HS-5 (cell line): Measurements from ENCODE around the gene DNAH8.
A peak's percentile ranks its signal among the peaks of the same experiment; 100 is the strongest.

Source experiments
- DNase-seq: peaks from one replicate; pipeline ENCODE4 v3.0.0-alpha.2; 2012; ENCODE audit warnings: low read depth

DNAH8 gene

DNA sequence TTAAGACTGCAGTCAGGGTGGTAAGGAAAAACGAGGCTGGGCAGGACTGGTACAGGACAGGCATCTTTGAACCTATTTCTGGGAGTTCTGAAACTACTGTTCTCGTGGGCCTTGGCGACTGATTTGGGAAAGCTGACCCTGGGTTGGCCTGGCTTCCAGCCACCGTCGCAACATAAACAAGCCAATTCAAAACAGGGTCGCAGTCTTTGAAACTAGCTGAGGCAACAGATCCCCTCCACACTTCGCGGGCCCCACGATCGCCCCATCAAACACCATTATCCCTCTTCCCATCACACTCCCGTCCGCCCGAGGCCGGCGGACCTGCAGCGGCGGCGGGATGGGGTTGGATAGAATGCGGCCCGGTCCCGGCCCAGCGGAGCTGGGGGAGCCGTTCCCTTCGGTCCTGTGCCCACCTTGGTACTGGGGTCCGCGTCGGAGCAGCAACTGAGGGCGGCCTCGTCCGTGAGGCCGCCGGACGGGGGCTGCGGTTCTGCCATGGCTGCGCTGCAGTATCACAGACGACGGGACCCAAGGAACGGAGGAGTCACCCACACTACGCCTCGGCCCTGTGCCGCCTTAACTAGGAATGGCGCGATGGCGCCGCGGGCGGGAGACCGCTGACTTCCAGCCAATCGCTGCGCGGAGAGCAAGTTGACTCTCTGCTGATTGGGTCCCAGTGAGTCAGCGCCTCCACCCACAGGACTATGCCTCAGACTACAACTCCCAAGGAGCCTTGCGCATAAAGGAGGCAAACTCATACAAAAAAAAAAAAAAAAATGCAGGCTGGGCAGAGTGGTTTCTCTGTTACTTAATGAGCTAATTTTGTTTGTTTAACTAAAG is 12.3 kb upstream of the DNAH8 start, which contains the start of gene GLO1:
TSS of gene GLO1 (minus strand) at position 588 of the 840 bp plus-strand sequence. CDS start at position 497, 91 bp downstream.
- DNase-seq: peak; percentile 92

DNA sequence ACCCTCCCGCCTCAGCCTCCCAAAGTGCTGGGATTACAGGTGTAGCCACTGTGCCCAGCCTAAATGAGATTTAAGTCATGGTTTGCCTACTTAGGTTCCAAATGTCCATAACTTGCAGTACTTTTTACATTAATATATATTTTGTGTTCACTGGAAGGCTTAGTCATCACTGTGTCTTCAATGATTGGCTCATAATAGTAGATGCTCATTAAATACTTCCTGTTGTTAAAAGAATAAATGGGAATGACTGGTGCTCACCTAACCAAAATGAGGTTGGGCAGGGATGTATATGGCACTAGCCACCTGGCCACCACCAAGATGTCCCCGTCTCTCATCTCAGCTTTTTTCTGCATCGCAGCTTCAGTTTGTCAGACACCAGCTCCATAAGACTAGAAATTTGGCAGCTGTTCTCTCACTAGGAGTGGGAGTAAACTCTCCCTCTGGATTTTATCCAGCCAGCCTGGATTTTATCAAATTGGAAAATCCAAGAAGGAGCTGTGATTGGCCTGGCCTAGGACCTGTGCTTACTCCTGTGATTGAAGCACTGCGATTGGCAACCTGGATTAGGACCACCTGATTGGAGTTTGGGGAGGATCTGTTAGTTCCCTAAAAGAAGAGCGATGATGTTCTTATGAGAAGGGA is 11.0 kb upstream of the DNAH8 start:
- no peak for DNase-seq

DNA sequence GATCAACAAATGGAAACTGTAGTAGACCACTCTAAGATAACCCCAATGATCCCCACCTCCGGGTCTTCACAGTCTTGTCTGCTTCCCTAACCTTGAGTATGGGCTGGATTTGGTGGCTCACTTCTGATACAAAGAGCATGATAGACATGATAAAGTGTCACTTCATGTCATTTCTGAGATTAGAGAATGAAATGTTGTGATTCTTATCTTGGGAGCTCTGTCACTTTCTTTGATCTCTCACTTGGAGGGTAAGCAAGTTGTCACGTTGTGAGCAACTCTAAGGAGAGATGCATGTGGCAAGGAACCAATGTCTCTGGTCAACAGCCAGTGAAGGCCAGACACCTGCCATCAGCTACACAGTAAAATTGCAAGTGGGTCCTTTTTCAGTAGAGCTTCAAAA is 9.2 kb upstream of the DNAH8 start:
- no peak for DNase-seq

DNA sequence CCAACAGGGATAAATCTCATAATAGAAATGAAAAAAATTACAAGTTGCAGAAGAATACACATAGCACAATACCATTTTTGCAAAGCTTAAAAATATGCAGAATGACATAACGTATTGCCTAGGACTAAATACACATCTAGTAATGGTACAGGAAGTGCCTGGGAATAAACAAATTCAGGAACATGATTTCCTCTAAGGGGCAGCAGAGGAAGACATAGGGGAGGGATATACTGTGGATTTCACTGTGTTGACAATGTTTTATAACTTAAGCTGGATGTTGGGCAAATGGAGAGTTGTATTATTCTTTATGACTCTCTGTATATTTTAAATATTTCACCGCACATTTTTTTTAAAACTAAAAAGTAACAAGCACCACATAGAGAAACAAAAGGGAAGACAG is 6.6 kb upstream of the DNAH8 start:
- DNase-seq: no peak

DNA sequence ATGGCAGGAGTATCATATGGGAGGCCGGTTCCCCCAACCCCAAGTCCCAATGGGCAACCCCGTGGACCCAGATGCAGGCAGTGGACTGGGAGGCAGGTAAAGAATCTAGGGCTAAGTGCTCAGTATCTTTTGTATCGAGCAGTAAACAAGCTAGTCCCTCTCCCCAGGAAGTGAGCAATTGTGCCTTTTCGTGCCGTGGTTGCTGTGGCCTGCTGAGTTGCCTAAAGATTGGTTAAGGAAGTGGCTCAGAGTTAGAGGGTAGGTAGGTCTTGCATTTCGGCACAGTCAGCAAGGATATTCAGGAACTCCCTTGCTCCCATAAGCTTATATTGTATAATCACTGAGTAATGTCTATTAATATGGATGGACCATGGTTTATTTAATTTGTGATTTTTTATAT is 1.3 kb upstream of the DNAH8 start:
- DNase-seq: no peak

DNA sequence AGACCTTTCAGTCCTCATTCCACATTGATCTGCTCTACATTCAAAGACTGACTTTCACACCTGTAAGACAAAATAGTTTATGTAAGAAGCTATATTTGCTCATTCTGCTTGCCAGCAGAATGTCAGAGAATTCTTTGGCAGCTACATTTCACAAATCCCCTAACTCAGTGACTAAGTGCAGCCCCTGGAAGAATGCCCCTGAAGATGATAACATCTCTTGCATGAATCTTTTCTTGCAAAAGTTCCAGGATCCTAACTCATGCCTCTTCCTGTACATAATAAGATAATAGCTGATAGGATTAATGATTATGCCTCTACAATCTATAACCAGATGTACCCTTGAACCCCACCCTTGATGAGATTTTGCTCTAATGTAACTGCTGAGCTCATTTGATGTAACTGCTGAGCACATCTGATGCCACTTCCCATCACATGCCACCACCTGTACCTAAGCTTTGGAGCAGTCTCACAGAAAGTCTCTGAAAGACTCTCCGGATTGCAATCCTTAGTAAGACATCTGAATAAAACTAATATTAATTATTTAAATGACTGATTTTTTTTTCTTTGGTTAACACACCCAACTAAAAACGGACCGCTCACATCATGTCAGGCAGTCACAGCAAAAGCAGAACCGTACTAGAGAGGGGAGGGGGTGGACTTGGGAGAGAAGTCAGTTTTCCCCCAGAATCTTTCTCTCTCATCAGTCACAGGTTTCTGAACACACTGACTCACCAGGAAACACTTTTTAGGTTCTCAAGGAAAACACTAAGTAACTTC is 684 bp upstream of the DNAH8 start:
- no peak for DNase-seq

DNA sequence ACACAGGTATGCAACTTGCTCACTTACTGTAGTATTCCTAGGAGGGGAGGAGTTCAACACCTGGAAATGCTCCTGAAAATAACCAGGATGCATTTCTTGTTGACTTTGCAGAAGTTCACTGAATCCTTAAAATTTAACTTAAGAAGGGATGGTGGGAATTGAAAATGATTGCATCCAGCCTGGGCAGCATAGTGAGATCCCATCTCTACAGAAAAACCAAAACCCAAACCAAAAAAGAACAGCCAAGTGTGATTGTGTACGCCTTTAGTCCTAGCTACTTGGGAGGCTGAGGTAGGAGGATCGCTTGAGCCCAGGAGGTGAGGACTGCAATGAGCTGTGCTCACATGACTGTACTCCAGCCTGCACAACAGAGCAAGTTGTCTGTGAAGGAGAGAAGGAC is 1.7 kb downstream of the DNAH8 start:
- no peak for DNase-seq

DNA sequence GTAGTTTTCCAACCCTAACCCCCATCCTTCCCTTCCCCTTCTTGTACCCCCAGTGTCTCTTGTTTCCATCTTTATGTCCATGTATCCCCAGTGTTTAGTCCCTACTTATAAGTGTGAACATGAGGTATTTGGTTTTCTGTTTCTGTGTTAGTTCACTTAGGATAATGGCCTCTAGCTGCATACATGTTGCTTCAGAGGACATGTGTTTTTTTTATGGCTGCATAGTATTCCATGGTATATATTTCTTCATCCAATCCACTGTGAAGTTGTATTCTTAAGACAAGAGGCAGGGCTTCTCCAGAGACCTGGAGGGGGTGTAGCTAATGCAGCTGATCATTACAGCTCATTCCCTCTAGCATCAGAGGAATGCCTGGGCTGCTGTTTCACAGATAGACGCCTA is 4.2 kb downstream of the DNAH8 start:
- no peak for DNase-seq

DNA sequence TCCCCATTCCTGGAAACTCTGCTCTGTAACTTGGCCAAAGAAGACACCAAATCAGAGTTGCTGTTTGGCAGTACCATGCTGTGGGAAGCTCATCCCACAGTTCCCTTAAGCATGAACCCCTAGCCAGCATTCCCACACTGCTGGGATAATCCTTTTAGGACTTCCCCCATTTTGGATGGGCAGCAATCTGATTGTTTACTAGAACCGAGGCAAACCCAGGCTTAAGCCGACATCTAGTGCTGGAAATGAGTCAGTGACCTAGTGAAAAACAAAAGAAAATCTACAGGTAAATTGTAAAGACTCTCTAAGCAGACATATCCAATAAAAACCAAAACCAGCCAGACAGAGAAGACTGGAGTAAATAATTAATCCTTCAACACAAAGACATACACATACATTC is 5.2 kb downstream of the DNAH8 start:
- DNase-seq: no peak

DNA sequence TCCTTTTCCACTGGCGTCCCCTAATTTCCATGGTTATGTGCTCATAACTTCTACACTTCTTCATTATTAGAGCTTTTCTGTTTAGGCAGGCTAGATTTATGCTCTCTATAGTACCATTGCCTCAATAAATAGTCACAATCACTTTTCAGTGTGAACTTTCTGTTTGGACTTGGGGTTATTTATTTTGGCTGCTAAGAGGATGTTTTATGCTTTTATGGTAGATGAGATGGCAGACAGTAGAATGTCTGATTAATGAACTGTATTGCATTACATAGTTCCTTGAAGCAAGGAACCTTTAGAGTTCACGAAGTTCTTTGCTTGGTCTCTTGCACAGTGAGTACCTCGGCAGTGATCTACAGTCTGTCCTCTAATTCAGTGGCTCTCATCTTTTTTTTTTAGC is 6.9 kb downstream of the DNAH8 start:
- no peak for DNase-seq

DNA sequence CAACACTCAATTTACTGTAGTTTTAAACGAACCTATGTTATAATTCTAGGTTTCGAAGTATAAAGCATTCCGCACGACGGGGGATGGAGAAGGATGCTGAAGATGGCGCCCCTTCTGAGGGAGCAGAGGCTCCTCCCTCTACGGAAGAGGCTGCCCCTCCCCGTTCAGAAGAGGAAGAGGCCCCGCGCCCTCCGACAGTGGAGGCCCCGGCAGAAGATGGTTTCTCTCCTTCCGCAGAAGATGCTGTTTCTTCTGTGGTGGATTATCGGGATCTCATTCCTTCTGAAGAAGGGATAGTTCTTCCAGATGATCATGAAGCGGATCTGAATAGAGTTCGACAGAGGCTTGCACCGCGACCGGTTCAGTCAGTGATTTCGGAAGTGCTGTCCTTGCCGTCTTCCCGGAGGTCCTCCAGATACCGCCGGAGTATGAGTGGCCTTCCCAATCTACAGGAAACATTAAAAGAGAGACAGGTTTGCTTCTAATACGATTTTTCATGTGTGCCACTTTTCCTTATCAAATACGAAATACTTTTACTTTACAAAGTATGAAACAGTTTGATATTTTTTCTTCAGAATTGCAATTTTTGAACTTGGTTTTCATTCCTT is 7.7 kb downstream of the DNAH8 start:
- no peak for DNase-seq

DNA sequence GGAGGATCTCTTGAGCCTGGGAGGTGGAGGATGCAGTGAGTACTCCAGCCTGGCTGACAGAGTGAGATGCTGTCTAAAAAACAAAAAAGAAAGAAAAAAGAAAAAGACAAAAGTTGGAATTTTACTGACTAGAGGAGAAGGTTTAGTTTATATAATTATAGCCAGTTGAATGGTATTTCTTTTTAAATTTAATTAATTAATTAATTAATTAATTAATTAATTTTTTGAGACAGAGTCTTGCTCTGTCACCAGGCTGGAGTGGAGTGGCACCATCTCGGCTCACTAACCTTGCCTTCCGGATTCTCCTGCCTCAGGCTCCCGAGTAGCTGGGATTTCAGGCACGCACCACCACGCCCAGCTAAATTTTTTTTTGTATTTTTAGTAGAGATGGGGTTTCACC is 8.7 kb downstream of the DNAH8 start:
- DNase-seq: no peak

DNA sequence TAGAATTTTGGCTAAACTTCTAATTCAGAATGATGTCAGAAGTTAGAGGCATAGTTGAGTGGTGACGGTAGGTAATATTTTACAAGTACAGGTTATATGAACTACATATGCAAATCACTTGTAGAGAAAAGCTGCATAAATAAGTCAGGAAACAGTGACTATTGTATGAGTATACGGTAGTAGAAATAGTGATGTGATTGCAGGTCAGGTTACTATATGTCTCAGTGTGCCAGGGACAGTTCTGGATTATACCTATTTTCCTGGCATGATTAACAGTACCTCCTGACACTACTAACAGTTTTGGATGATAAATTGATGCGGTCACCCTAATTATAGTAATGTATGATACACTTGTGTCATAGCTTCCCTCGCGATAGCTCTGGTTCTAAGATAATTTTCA is 9.2 kb downstream of the DNAH8 start:
- DNase-seq: no peak

DNA sequence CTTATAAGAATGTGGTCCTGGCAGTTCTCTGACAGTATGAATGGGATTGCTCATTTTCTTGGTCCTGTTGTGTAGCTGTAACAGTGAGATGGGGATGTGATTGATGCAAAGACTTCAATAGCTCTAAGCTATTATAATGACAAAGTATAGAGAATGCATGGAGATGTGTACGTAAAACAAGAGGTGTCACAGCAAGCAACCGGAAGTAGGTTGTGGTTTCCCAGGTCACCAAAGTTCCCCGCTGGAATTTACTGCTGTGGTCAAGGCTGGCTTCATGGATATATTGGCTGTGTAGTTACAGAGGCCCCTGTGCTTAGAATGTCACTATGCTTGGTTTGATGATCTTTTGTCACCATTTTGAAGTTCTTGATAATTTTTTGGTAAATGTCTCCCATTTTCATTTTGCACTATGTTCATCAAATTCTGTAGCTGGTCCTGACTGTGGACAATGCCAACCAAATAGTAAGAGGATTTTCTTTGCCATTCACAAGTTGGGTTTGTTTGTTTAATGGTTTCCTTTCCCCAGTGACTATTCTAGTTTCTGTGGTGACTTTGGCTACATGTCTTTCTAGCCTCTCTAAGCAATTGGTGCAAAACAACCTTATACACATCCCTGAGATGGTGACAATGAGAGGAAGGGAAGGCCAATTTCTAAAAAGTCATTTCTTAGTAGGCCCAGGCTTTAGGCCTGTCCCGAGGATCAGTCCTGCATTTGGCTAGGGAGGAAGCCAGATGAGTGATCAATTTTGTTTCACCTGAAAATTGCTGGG is 10.5 kb downstream of the DNAH8 start:
- DNase-seq: no peak

DNA sequence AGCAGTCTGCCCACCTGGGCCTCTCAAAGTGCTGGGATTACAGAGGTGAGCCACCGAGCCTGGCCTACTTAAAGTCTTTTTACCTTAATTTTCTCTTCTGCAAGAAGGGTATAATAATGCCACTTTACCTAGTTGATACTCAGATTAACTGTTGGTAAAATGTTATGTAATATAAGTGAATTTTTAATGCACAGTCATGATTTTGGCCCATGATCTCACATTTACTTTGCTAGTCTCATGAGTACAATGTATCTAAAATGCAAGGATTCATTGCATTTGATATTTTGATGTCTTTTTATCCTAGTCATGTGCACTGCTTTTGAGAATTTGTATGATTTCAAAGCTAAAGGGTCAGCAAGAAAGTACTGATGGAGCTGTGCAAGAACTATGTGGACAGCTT is 13.1 kb downstream of the DNAH8 start:
- DNase-seq: no peak

DNA sequence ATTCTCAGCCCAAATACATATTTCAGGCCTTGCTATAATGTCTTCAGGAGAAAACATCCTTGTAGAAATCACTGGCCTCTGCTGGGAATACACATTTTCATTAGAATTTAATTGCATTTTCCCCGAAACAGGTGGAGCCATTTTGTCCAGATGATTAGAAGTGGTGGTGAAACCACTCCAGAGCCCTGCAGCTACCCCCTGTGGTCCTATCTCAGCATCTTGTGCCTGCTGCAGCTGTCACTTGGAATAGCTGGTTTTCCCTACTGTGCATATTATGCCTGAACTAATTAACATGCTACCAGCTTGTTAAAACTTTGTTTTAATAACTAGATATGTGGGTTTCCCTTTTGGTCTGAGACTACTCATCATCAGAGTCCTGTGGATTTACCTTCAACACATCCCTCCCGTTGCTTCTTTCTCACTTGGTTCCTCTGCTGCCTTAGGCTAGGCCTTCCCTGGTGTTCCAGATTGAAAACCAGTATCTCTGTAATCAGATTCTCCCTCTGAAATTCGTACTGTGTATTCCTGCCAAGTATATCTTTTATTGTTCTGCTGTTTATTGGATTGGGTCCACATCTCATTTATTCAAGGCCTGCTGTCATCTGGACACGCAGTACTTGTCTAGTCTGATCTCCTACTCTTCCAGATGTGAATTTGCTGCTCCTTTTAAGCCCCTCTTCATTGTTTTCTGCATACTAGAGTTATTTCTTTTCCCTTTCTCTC is 15.2 kb downstream of the DNAH8 start:
- DNase-seq: no peak

DNA sequence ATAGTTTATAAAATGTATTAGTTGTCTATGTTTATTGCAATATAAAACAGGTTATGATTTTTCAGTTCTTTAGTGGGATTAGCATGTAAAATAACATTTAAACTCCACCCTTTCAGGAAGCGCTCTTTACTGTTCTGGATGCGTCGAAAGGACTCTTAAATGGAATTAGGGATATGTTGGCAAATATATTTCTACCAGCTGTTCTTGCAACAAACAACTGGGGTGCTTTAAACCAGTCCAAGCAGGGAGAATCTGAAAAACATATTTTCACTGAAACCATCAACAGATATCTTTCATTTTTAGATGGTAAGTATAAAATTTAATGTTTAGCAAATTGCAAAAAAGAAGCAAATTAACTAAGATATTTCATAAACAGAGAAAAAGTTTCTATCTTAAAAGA is 21.8 kb downstream of the DNAH8 start:
- DNase-seq: no peak

DNA sequence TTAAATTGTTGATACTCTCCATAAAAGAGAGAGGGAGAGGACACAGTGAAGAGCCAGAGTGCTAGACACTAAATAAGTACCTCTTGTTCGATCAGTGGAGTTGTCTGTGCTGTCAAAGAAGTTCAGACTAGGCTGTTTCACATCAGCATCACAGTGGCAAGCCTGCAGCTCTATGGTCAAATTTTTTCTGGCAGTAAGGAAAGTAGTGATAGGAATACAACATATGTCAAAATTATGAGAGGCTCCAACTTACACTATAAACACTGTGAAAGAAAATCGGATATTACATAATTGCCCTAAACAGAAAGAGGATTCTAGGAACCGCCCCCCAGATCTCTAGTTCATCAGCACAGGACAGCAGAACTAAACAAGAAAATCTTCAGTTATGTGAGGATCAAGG is 23.1 kb downstream of the DNAH8 start:
- DNase-seq: no peak

DNA sequence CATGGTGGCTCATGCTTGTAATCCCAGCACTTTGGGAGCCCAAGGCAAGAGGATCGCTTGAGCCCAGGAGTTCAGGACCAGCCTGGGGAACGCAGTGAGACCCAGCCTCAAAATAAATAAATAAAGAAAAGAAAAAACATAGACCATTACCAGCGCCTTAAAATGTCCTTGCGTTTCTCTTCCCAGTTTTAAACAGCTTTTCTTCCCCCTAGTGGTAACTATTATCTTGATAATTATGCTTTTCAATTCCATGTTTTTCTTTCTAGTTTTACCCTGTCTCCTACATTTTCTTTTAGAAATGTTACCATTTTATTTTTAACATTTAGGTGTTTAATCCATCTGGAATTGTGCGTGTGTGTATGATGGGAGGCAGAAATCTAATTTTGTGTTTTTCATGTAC is 24.4 kb downstream of the DNAH8 start:
- DNase-seq: no peak

DNA sequence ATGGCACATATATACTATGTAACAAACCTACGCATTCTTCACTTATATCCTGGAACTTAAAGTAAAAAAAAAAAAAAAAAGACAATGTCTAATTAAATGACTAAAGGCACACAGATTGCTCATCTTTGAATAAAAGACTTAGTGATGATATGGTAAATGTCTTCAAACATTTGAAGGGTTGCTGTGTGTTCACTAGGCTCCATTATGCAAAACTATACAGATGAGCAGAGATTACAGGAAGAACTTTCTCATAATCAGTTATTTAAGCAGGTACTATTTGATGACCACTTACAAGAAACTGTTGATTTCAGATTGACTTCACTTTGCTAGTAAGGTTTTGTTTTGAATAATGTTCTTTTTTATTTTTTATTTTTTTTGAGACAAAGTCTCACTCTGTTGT is 34.4 kb downstream of the DNAH8 start:
- no peak for DNase-seq

DNA sequence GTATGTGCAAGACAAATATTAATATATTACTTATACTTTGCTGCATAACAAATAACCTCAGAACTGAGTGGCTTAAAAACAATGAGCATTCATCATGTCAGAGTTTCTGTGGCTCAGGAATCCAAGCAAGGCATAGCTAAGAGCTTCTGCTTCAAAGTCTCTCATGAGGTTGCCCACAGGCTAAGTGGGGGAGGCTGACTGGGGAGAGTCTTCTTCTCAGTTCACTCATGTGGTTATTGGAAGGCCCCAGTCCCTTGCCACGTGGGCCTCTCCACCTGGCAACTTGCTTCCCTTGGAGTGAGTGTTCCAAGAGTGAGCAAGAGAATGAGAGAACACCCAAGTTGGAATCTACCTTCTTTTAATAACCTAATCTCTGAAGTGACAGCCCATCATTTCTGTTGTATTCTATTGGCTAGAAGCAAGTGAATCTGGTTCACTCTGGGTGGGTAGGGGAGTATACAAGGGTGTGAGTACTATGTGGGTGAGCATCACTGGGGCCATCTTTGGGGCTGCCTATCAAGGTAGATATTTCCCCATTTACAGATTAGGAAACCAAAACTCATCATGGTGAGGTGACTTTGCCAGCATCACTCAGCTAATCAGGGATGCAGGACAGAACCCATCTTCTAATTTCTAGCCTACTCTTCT is 36.0 kb downstream of the DNAH8 start:
- DNase-seq: no peak
